ENCODE results near the gene VPS51. TPM values are rescaled to one million over a fixed set of nuclear protein-coding genes. Genes with fewer than 3 reads are reported as not detected.

The VPS51 gene
- polyA plus RNA-seq, 1 donor from 2014 or later = 230 TPM

- H3K4me2 ChIP-seq (ENCODE audit: low read length) = no peak overlapping the region
- H3K9ac ChIP-seq (ENCODE audit: low read length) = no peak overlapping the region
- no peaks in the 10 kb centered on the region for H3F3A ChIP-seq (ENCODE audit: insufficient read depth, low read length, poor library complexity, severe bottlenecking)
- H4K20me1 ChIP-seq (ENCODE audit: insufficient read depth) = no peaks in the 10 kb centered on the region
- no peaks in the 10 kb centered on the region for H3K36me3 ChIP-seq (ENCODE audit: insufficient read depth, low read length)
- H3K27me3 ChIP-seq (ENCODE audit: insufficient read depth, low read depth, low read length) = no peaks in the 10 kb centered on the region
- H2AFZ ChIP-seq (ENCODE audit: low read depth, low read length) = no peak overlapping the region
- H3K27ac ChIP-seq (ENCODE audit: low read length) = no peak overlapping the region
- H3K9me3 ChIP-seq (ENCODE audit: low read length) = no peaks in the 10 kb centered on the region
- TF ChIP-seq POLR2AphosphoS5 (IDR thresholded peaks at IDR 0.05) (no peak), CTCF (IDR thresholded peaks at IDR 0.05; ENCODE audit: poor library complexity, severe bottlenecking) (no peak), REST (IDR thresholded peaks at IDR 0.05; ENCODE audit: borderline replicate concordance) (no peak), EZH2 (IDR thresholded peaks at IDR 0.05; ENCODE audit: borderline replicate concordance, insufficient read depth, low read length, poor library complexity, severe bottlenecking) (no peak), SMC3 (conservative IDR thresholded peaks at IDR 0.05; ENCODE audit: poor library complexity) (no peak), MXI1 (conservative IDR thresholded peaks at IDR 0.05; ENCODE audit: poor library complexity, severe bottlenecking) (no peak), RAD21 (conservative IDR thresholded peaks at IDR 0.05) (no peak), EP300 (conservative IDR thresholded peaks at IDR 0.05; ENCODE audit: poor library complexity, severe bottlenecking) (no peak), TAF1 (IDR thresholded peaks at IDR 0.05; ENCODE audit: low read depth) (no peak)
- H3K79me2 ChIP-seq (replicated peaks; ENCODE audit: insufficient read depth, low read length) = no peaks in the 10 kb centered on the region
- no peak overlapping the region for H3K4me3 ChIP-seq (ENCODE audit: low read length)
- no peaks in the 10 kb centered on the region for H3K9me2 ChIP-seq (ENCODE audit: insufficient read depth, low read length)
Measured at GRCh38 chr11:65157336-65157735, 61.3 kb downstream of the VPS51 start.

GRCh38 chr11:65159012-65159411 lies 63.0 kb downstream of the VPS51 start:
- H2AFZ ChIP-seq (ENCODE audit: low read depth, low read length) = no peak overlapping the region
- TF ChIP-seq MXI1 (conservative IDR thresholded peaks at IDR 0.05; ENCODE audit: poor library complexity, severe bottlenecking) (no peak), TAF1 (IDR thresholded peaks at IDR 0.05; ENCODE audit: low read depth) (no peak), POLR2AphosphoS5 (IDR thresholded peaks at IDR 0.05) (no peak), EZH2 (IDR thresholded peaks at IDR 0.05; ENCODE audit: borderline replicate concordance, insufficient read depth, low read length, poor library complexity, severe bottlenecking) (no peak), EP300 (conservative IDR thresholded peaks at IDR 0.05; ENCODE audit: poor library complexity, severe bottlenecking) (no peak), RAD21 (conservative IDR thresholded peaks at IDR 0.05) (no peak)
- no peaks in the 10 kb centered on the region for H4K20me1 ChIP-seq (ENCODE audit: insufficient read depth)
- no peaks in the 10 kb centered on the region for H3K9me3 ChIP-seq (ENCODE audit: low read length)
- no peak overlapping the region for H3K9ac ChIP-seq (ENCODE audit: low read length)
- H3K27ac ChIP-seq (ENCODE audit: low read length) = no peak overlapping the region
- no peak overlapping the region for H3K4me2 ChIP-seq (ENCODE audit: low read length)
- H3K36me3 ChIP-seq (ENCODE audit: insufficient read depth, low read length) = no peaks in the 10 kb centered on the region
- H3K27me3 ChIP-seq (ENCODE audit: insufficient read depth, low read depth, low read length) = no peaks in the 10 kb centered on the region
- H3K79me2 ChIP-seq (replicated peaks; ENCODE audit: insufficient read depth, low read length) = no peaks in the 10 kb centered on the region
- no peaks in the 10 kb centered on the region for H3F3A ChIP-seq (ENCODE audit: insufficient read depth, low read length, poor library complexity, severe bottlenecking)
- no peak overlapping the region for H3K4me3 ChIP-seq (ENCODE audit: low read length)
- H3K9me2 ChIP-seq (ENCODE audit: insufficient read depth, low read length) = no peaks in the 10 kb centered on the region

Data from neural cell (in vitro differentiated cells).